SU-DHL-6 (cell line): ENCODE results near the gene DHRS7.

Source experiments
- H2AFZ ChIP-seq: fragments of 200-600 bp; sonication (generic); 2 replicates; pipeline ENCODE4 v1.6.1; 2014; ENCODE audit warnings: low read depth, mild to moderate bottlenecking, moderate library complexity, mixed read lengths, antibody characterized with exemption, low read length; ENCODE audit not compliant: severe bottlenecking
- H3F3A ChIP-seq: fragments of 200-600 bp; shearing (Covaris generic); 2 replicates; pipeline ENCODE4 v1.6.0; 2016; ENCODE audit warnings: antibody characterized with exemption, mild to moderate bottlenecking; ENCODE audit not compliant: insufficient read depth
- H3K27ac ChIP-seq: fragments of 200-600 bp; sonication (generic); 2 replicates; pipeline ENCODE4 v1.5.1; 2016; ENCODE audit warnings: low read depth, mild to moderate bottlenecking, low read length, moderate library complexity, mixed read lengths
- H3K27me3 ChIP-seq: fragments of 200-600 bp; sonication (generic), shearing (Covaris generic); 2 replicates; pipeline ENCODE4 v1.6.0; 2014; ENCODE audit warnings: mild to moderate bottlenecking, low read length
- H3K36me3 ChIP-seq: fragments of 200-600 bp; sonication (generic); 2 replicates; pipeline ENCODE4 v1.6.1; 2014; ENCODE audit warnings: mild to moderate bottlenecking, low read length, mixed read lengths
- H3K4me2 ChIP-seq: fragments of 300-600, 200-600 bp; shearing (Covaris generic), sonication (generic); 2 replicates; pipeline ENCODE4 v1.6.0; 2014; ENCODE audit warnings: low read length, low read depth, mild to moderate bottlenecking; ENCODE audit not compliant: poor library complexity, severe bottlenecking
- H3K4me3 ChIP-seq: fragments of 200-600 bp; sonication (generic); 2 replicates; pipeline ENCODE4 v1.5.1; 2014; ENCODE audit warnings: antibody characterized with exemption, low read length, mild to moderate bottlenecking, mixed read lengths; ENCODE audit not compliant: insufficient read depth, poor library complexity, severe bottlenecking
- H3K79me2 ChIP-seq: fragments of 200-600 bp; sonication (generic); 2 replicates; pipeline ENCODE4 v1.6.1; 2014; ENCODE audit warnings: mild to moderate bottlenecking, low read length, moderate library complexity; ENCODE audit not compliant: insufficient read depth
- H3K9ac ChIP-seq: fragments of 200-600 bp; sonication (generic); 2 replicates; pipeline ENCODE4 v1.7.0; 2014; ENCODE audit warnings: mild to moderate bottlenecking, low read length
- H3K9me2 ChIP-seq: fragments of 200-600 bp; sonication (generic); replicated peaks from 2 replicates; pipeline ENCODE4 v1.6.1; 2014; ENCODE audit warnings: low read length; ENCODE audit not compliant: insufficient read depth
- H3K9me3 ChIP-seq: fragments of 200-600 bp; sonication (generic); 2 replicates; pipeline ENCODE4 v1.6.1; 2014; ENCODE audit warnings: low read length, mixed read lengths; ENCODE audit not compliant: insufficient read depth
- H4K20me1 ChIP-seq: fragments of 200-600 bp; sonication (generic); 2 replicates; pipeline ENCODE4 v1.6.1; 2014; ENCODE audit warnings: low read depth, mild to moderate bottlenecking, antibody characterized with exemption, low read length, moderate library complexity, mixed read lengths
- EZH2phosphoT487 ChIP-seq: fragments of 200-600 bp; sonication (generic), shearing (Covaris generic); conservative IDR thresholded peaks from 2 replicates; pipeline ENCODE4 v1.6.1; 2018; ENCODE audit warnings: mild to moderate bottlenecking, antibody characterized with exemption, low read length, moderate library complexity, mixed read lengths
- TF ChIP-seq, protein P1 (sequence below): fragments of 200-600 bp; sonication (generic); IDR thresholded peaks from one replicate; pipeline ENCODE4 v1.5.1; 2017; ENCODE audit warnings: antibody characterized with exemption, mild to moderate bottlenecking, low read length, moderate library complexity; ENCODE audit not compliant: insufficient read depth, poor library complexity, severe bottlenecking

The DHRS7 gene

DNA sequence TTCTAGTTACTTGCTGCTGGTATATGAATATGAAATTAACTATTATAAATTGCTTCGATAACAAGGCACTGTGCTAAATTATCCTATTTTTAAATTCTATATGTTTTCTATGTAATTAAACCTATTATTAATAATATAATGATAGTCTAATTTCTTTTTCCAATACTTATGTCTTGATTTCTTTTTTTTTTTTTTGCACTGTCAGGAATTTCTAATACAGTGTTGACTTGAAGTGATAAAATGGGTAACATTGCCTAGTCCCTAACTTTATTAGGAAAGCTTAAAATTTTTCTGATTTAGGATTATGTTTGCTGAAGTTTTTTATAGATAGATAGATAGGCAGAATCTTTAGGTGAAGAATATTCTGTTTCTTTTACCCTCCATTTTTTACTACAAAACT, 13.6 kb upstream of the DHRS7 start:
- Histone ChIP-seq H3K4me2 (no peak overlapping the region), H2AFZ (no peak overlapping the region), H4K20me1 (no peaks in the 10 kb centered on the region), H3K36me3 (peaks cover 4% of the 10 kb centered on the region; the same call in 1 of the 2 replicates), H3F3A (no peaks in the 10 kb centered on the region), H3K9me2 (no peaks in the 10 kb centered on the region), H3K9ac (no peak overlapping the region), H3K4me3 (no peak overlapping the region), H3K27ac (no peak overlapping the region), H3K9me3 (peaks cover 6% of the 10 kb centered on the region; the same call in 1 of the 2 replicates), H3K27me3 (no peaks in the 10 kb centered on the region), H3K79me2 (no peaks in the 10 kb centered on the region)
- TF ChIP-seq, protein P1, sequence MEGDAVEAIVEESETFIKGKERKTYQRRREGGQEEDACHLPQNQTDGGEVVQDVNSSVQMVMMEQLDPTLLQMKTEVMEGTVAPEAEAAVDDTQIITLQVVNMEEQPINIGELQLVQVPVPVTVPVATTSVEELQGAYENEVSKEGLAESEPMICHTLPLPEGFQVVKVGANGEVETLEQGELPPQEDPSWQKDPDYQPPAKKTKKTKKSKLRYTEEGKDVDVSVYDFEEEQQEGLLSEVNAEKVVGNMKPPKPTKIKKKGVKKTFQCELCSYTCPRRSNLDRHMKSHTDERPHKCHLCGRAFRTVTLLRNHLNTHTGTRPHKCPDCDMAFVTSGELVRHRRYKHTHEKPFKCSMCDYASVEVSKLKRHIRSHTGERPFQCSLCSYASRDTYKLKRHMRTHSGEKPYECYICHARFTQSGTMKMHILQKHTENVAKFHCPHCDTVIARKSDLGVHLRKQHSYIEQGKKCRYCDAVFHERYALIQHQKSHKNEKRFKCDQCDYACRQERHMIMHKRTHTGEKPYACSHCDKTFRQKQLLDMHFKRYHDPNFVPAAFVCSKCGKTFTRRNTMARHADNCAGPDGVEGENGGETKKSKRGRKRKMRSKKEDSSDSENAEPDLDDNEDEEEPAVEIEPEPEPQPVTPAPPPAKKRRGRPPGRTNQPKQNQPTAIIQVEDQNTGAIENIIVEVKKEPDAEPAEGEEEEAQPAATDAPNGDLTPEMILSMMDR, result no peak
- TF ChIP-seq EZH2phosphoT487, result no peak

DNA sequence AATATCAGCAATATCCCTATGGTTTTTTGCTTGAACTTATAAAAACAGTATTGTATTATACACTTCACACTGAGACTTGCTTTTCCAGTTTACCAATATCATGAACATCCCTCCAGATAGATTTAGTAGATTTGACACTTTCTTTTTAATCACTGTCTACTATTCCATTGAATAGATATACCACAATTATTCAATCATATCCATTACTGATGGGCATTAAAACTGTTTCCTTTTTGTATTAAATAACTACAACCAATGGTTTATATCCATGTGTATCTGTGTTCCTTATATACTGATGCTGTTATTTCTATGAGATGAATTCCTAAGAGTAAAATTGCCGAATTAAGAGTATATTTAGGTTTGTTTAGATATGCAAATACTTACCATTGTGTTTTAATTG, 13.0 kb upstream of the DHRS7 start:
- H3K27ac ChIP-seq, result no peak overlapping the region
- no peak overlapping the region for H2AFZ ChIP-seq
- no peak for TF ChIP-seq EZH2phosphoT487
- TF ChIP-seq, protein P1, result no peak
- no peaks in the 10 kb centered on the region for H3K9me2 ChIP-seq
- peaks cover 4% of the 10 kb centered on the region; the same call in 1 of the 2 replicates for H3K36me3 ChIP-seq
- no peaks in the 10 kb centered on the region for H3K79me2 ChIP-seq
- no peak overlapping the region for H3K4me3 ChIP-seq
- peaks cover 6% of the 10 kb centered on the region; the same call in 1 of the 2 replicates for H3K9me3 ChIP-seq
- no peak overlapping the region for H3K9ac ChIP-seq
- no peaks in the 10 kb centered on the region for H3K27me3 ChIP-seq
- H3F3A ChIP-seq, result no peaks in the 10 kb centered on the region
- H4K20me1 ChIP-seq, result no peaks in the 10 kb centered on the region
- no peak overlapping the region for H3K4me2 ChIP-seq

DNA sequence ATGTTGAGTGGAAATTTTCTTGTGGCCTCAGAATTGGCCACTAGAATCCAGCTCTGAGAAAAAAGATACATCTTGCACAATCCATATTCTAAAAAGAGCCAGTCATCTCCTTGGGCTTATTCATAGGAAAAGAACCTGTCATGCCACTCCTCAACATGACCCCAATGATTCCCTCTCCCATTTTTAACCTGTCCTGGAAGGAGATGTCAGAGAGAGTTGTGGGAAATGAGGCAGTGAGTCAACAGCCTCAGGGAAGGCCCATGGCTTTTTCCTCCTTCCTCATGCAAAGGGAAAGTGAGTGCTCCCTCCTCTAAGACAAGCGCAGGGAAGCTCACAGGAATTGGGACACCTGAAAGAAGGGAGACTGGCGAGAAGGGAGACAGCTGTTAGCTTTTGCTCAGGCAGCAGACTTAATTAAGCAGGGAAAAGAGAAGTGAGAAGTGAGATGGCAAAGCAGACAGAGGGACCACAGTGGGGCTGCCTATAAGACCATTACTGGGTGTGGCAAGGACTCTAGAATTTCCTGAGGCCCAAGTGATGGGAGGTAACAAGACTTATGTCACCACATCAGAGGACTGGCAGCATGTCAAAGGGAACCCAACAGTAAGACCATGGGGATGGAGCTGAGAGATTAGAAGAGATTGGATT, 10.2 kb upstream of the DHRS7 start:
- Histone ChIP-seq H3K79me2 (no peaks in the 10 kb centered on the region), H3K36me3 (peaks cover 4% of the 10 kb centered on the region; the same call in 1 of the 2 replicates), H3K27ac (no peak overlapping the region), H3K4me2 (no peak overlapping the region), H3K9me2 (no peaks in the 10 kb centered on the region), H3F3A (no peaks in the 10 kb centered on the region), H3K9me3 (peaks cover 6% of the 10 kb centered on the region; the same call in 1 of the 2 replicates), H3K4me3 (no peak overlapping the region), H4K20me1 (no peaks in the 10 kb centered on the region), H3K9ac (no peak overlapping the region), H2AFZ (no peak overlapping the region), H3K27me3 (no peaks in the 10 kb centered on the region)
- TF ChIP-seq, protein P1, result no peak
- no peak for TF ChIP-seq EZH2phosphoT487
